Central memory CD8-positive, alpha-beta T cell (primary cell): Measurements from ENCODE around the gene BBC3.
"Not testable (repeated sequence)": the region's sequence is repeated elsewhere in the genome, so short reads cannot be mapped to it uniquely, and the experiment has no call there.

Experiments
- ATAC-seq: fragments of 150-1000 bp; cut with Tn5 transposase; replicated peaks from 2 replicates; pipeline ENCODE4 v1.10.0; 2022; ENCODE audit warnings: mild to moderate bottlenecking, moderate FRiP score, moderate number of reproducible peaks; ENCODE audit not compliant: poor library complexity, severe bottlenecking; ENCODE audit errors: extremely low read depth
- DNase-seq, 2 donors: peaks; one replicate each; pipeline ENCODE4 v3.0.0; 2021; ENCODE audit warnings: low spot score in 2 of 2
- H3K27ac Mint-ChIP-seq: one replicate; pipeline ENCODE4 v1.8.0; 2022; ENCODE audit warnings: low read depth, mild to moderate bottlenecking, moderate library complexity, mixed read lengths
- H3K27me3 Mint-ChIP-seq: one replicate; pipeline ENCODE4 v1.8.0; 2022; ENCODE audit warnings: mixed read lengths
- H3K36me3 Mint-ChIP-seq: one replicate; pipeline ENCODE4 v1.8.0; 2022; ENCODE audit warnings: mild to moderate bottlenecking, moderate library complexity, mixed read lengths; ENCODE audit not compliant: insufficient read depth
- H3K4me1 Mint-ChIP-seq: one replicate; pipeline ENCODE4 v1.8.0; 2022; ENCODE audit warnings: mixed read lengths
- H3K4me3 Mint-ChIP-seq: one replicate; pipeline ENCODE4 v1.8.0; 2022; ENCODE audit warnings: mild to moderate bottlenecking, moderate library complexity, mixed read lengths
- H3K9me3 Mint-ChIP-seq: one replicate; pipeline ENCODE4 v1.8.0; 2022; ENCODE audit warnings: mixed read lengths

The BBC3 gene

GRCh38 chr19:47230921-47231214 lies at the start of gene BBC3:
BBC3 (minus strand) TSS chr19:47231199; CDS start chr19:47228431, 2,768 bp downstream.
- H3K4me1 Mint-ChIP-seq: peaks cover 18% of the 10 kb centered on the region
- no peaks in the 10 kb centered on the region for H3K9me3 Mint-ChIP-seq
- peak within 1 kb of the TSS; percentile 83 for H3K27ac Mint-ChIP-seq
- DNase-seq (no peak), ATAC-seq (no peak)
- H3K36me3 Mint-ChIP-seq: peaks cover 28% of the 10 kb centered on the region
- no peaks in the 10 kb centered on the region for H3K27me3 Mint-ChIP-seq
- H3K4me3 Mint-ChIP-seq: peak within 1 kb of the TSS; percentile 70

GRCh38 chr19:47280183-47280797 lies 49.3 kb upstream of the BBC3 start:
- ATAC-seq (no peak), DNase-seq (no peak)
- Mint-ChIP-seq H3K27me3 (no peaks in the 10 kb centered on the region), H3K27ac (no peak overlapping the region), H3K36me3 (peaks cover 6% of the 10 kb centered on the region), H3K9me3 (no peaks in the 10 kb centered on the region), H3K4me1 (peaks cover 14% of the 10 kb centered on the region), H3K4me3 (no peak overlapping the region)

GRCh38 chr19:47276513-47276912 lies 45.5 kb upstream of the BBC3 start:
- peaks cover 21% of the 10 kb centered on the region for H3K36me3 Mint-ChIP-seq
- H3K9me3 Mint-ChIP-seq, H3K27me3 Mint-ChIP-seq, DNase-seq, H3K27ac Mint-ChIP-seq, ATAC-seq: not testable (repeated sequence)
- H3K4me1 Mint-ChIP-seq: peaks cover 36% of the 10 kb centered on the region
- H3K4me3 Mint-ChIP-seq: peak overlapping the region; percentile 79

- Mint-ChIP-seq H3K27me3 (no peaks in the 10 kb centered on the region), H3K27ac (peak overlapping the region; percentile 83), H3K9me3 (no peaks in the 10 kb centered on the region), H3K4me3 (peak overlapping the region; percentile 79), H3K4me1 (peaks cover 36% of the 10 kb centered on the region), H3K36me3 (peaks cover 25% of the 10 kb centered on the region)
- ATAC-seq (no peak), DNase-seq (no peak)
Observed at GRCh38 chr19:47275791-47276461, 44.9 kb upstream of the BBC3 start.

- DNase-seq (no peak), ATAC-seq (peak; percentile 30)
- Mint-ChIP-seq H3K27ac (peak overlapping the region; percentile 83), H3K36me3 (peaks cover 31% of the 10 kb centered on the region), H3K27me3 (no peaks in the 10 kb centered on the region), H3K4me1 (peaks cover 36% of the 10 kb centered on the region), H3K4me3 (peak overlapping the region; percentile 87), H3K9me3 (no peaks in the 10 kb centered on the region)
Observed at GRCh38 chr19:47274891-47275761, 44.1 kb upstream of the BBC3 start.

- DNase-seq: peak; percentile 97 to 99
- Mint-ChIP-seq H3K27ac (peak within 1 kb of the TSS; percentile 92), H3K4me3 (peak within 1 kb of the TSS; percentile 87), H3K27me3 (no peaks in the 10 kb centered on the region), H3K4me1 (peaks cover 36% of the 10 kb centered on the region), H3K36me3 (peaks cover 33% of the 10 kb centered on the region), H3K9me3 (no peaks in the 10 kb centered on the region)
- peak; percentile 75 for ATAC-seq
Observed at GRCh38 chr19:47274071-47274890, 43.3 kb upstream of the BBC3 start, which contains the start of gene INAFM1. INAFM1 (plus strand) TSS chr19:47274885; CDS start chr19:47274920, 35 bp downstream.

GRCh38 chr19:47273313-47274070 lies 42.5 kb upstream of the BBC3 start:
- H3K4me1 Mint-ChIP-seq: peaks cover 36% of the 10 kb centered on the region
- H3K4me3 Mint-ChIP-seq: peak overlapping the region; percentile 87
- H3K27ac Mint-ChIP-seq: peak overlapping the region; percentile 92

GRCh38 chr19:47272448-47273312 lies 41.7 kb upstream of the BBC3 start:
- Mint-ChIP-seq H3K36me3 (peaks cover 36% of the 10 kb centered on the region), H3K9me3 (no peaks in the 10 kb centered on the region), H3K4me3 (peak overlapping the region; percentile 87), H3K27me3 (no peaks in the 10 kb centered on the region), H3K4me1 (peaks cover 32% of the 10 kb centered on the region), H3K27ac (peak overlapping the region; percentile 92)
- DNase-seq (no peak), ATAC-seq (no peak)

More at GRCh38 chr19:47273313-47274070, 42.5 kb upstream of the BBC3 start:
- ATAC-seq: peak; percentile 68
- no peaks in the 10 kb centered on the region for H3K27me3 Mint-ChIP-seq
- peak; percentile 80 to 82 for DNase-seq
- H3K9me3 Mint-ChIP-seq: no peaks in the 10 kb centered on the region
- peaks cover 33% of the 10 kb centered on the region for H3K36me3 Mint-ChIP-seq

- no peaks in the 10 kb centered on the region for H3K9me3 Mint-ChIP-seq
- H3K27ac Mint-ChIP-seq: peak overlapping the region; percentile 92
- no peaks in the 10 kb centered on the region for H3K27me3 Mint-ChIP-seq
Observed at GRCh38 chr19:47271949-47272348, 41.0 kb upstream of the BBC3 start.

GRCh38 chr19:47270408-47270807 lies 39.4 kb upstream of the BBC3 start:
- ATAC-seq (no peak), DNase-seq (no peak)
- Mint-ChIP-seq H3K36me3 (peaks cover 45% of the 10 kb centered on the region), H3K4me1 (peaks cover 23% of the 10 kb centered on the region), H3K27me3 (no peaks in the 10 kb centered on the region), H3K9me3 (no peaks in the 10 kb centered on the region), H3K4me3 (no peak overlapping the region), H3K27ac (peak overlapping the region; percentile 92)

More at GRCh38 chr19:47271949-47272348, 41.0 kb upstream of the BBC3 start:
- Mint-ChIP-seq H3K4me1 (peaks cover 30% of the 10 kb centered on the region), H3K36me3 (peaks cover 42% of the 10 kb centered on the region), H3K4me3 (peak overlapping the region; percentile 87)
- no peak for ATAC-seq
- no peak for DNase-seq

GRCh38 chr19:47269596-47269995 lies 38.6 kb upstream of the BBC3 start:
- ATAC-seq (no peak), DNase-seq (no peak)
- H3K4me1 Mint-ChIP-seq: peaks cover 20% of the 10 kb centered on the region
- H3K4me3 Mint-ChIP-seq: no peak overlapping the region
- H3K27me3 Mint-ChIP-seq: no peaks in the 10 kb centered on the region
- H3K9me3 Mint-ChIP-seq: no peaks in the 10 kb centered on the region
- peaks cover 49% of the 10 kb centered on the region for H3K36me3 Mint-ChIP-seq
- no peak overlapping the region for H3K27ac Mint-ChIP-seq
